Measurements from ENCODE around the gene STON2. TPM values are rescaled to one million over a fixed set of nuclear protein-coding genes. Genes with fewer than 3 reads are reported as not detected.
"Not testable (repeated sequence)": the region's sequence is repeated elsewhere in the genome, so short reads cannot be mapped to it uniquely, and the experiment has no call there.

STON2 gene
- total RNA-seq, 2 donors from 2014 or later: 0.64 to 1.5 TPM

DNA sequence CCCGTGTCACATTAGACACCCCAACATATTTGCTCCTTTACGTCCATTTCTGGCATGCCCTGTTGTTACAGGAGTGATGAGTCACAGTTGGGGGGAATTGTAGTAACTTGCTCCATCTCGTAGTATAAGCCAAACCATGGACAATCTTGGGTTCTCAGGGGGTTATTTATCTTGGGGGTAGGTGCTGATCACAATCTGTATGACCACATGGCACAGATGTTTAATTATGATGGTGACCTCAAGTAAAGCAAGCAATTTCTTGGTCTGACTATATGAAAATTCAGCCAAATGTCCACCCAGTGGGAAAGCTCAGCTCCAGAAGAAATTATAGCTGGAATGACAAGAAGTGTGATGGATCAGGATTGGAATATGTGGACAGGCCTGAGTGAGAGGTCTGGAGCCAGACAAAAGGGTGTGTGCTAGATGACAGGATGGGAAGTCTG, 32.1 kb upstream of the STON2 start:
- H3K36me3 Mint-ChIP-seq (ENCODE audit: low read depth): no peaks in the 10 kb centered on the region
- H3K4me1 Mint-ChIP-seq: peaks cover 10% of the 10 kb centered on the region
- ATAC-seq (replicated peaks): no peak
- H3K27ac Mint-ChIP-seq: no peak overlapping the region
- no peak overlapping the region for H3K4me3 Mint-ChIP-seq
- peaks cover 57% of the 10 kb centered on the region for H3K27me3 Mint-ChIP-seq
- no peaks in the 10 kb centered on the region for H3K9me3 Mint-ChIP-seq

- Mint-ChIP-seq H3K27me3 (peaks cover 57% of the 10 kb centered on the region), H3K36me3 (ENCODE audit: low read depth) (no peaks in the 10 kb centered on the region), H3K9me3 (no peaks in the 10 kb centered on the region), H3K27ac (no peak overlapping the region), H3K4me1 (peaks cover 1% of the 10 kb centered on the region), H3K4me3 (no peak overlapping the region)
- ATAC-seq (replicated peaks): no peak
Observed at GRCh38 chr14:81430235-81430634, 30.1 kb upstream of the STON2 start.

DNA sequence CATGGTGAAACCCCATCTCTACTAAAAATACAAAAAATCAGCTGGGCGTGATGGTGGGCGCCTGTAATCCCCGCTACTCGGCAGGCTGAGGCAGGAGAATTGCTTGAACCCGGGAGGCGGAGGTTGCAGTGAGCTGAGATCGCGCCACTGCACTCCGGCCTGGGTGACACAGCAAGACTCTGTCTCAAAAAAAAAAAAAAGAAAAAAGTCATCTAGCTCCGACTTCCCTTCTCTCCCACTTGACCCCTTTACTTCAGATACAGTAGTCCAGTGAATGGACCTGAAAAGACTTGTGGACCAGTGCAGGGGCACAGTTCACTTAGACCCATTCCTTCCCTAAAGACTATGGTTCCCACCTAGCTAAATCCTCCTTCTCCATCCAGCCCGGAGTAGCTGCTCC, 29.6 kb upstream of the STON2 start:
- not testable (repeated sequence) for H3K4me1 Mint-ChIP-seq; H3K27ac Mint-ChIP-seq; ATAC-seq (replicated peaks); H3K36me3 Mint-ChIP-seq (ENCODE audit: low read depth); H3K4me3 Mint-ChIP-seq; H3K9me3 Mint-ChIP-seq
- peaks cover 52% of the 10 kb centered on the region for H3K27me3 Mint-ChIP-seq

DNA sequence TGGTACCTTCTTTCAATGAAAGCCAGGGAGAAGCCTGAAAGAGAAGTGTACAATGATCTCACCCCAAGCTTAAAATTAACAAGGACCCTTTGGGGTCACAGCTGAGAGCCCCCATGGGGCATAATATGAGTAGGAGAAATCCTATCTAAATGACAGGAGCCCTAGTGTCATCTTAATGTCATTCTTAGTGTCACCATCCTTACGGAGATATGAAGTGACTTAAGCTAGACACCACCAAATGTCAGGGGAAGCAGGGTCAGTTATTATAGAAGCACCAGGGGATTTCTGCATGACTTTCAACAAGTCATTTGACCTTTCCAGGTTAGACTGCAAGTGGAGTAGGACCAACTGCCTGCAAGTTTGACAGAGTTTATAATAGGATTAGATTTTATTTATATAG, 28.9 kb upstream of the STON2 start:
- Mint-ChIP-seq H3K4me3 (no peak overlapping the region), H3K36me3 (ENCODE audit: low read depth) (no peaks in the 10 kb centered on the region), H3K9me3 (no peaks in the 10 kb centered on the region), H3K27me3 (peaks cover 48% of the 10 kb centered on the region), H3K4me1 (no peaks in the 10 kb centered on the region), H3K27ac (no peak overlapping the region)
- ATAC-seq (replicated peaks): no peak

- no peak overlapping the region for H3K4me3 Mint-ChIP-seq
- no peak overlapping the region for H3K27ac Mint-ChIP-seq
- H3K4me1 Mint-ChIP-seq: no peaks in the 10 kb centered on the region
- H3K9me3 Mint-ChIP-seq: no peaks in the 10 kb centered on the region
- ATAC-seq (replicated peaks): no peak
- H3K36me3 Mint-ChIP-seq (ENCODE audit: low read depth): no peaks in the 10 kb centered on the region
- H3K27me3 Mint-ChIP-seq: peaks cover 32% of the 10 kb centered on the region
Observed at GRCh38 chr14:81427348-81428058, 27.4 kb upstream of the STON2 start.

GRCh38 chr14:81423504-81423903, 23.4 kb upstream of the STON2 start:
- H3K27me3 Mint-ChIP-seq: peaks cover 18% of the 10 kb centered on the region
- no peak overlapping the region for H3K27ac Mint-ChIP-seq
- H3K9me3 Mint-ChIP-seq: no peaks in the 10 kb centered on the region
- H3K4me3 Mint-ChIP-seq: no peak overlapping the region
- H3K36me3 Mint-ChIP-seq (ENCODE audit: low read depth): no peaks in the 10 kb centered on the region
- no peaks in the 10 kb centered on the region for H3K4me1 Mint-ChIP-seq
- no peak for ATAC-seq (replicated peaks)

GRCh38 chr14:81418057-81418790, 18.1 kb upstream of the STON2 start:
- Mint-ChIP-seq H3K36me3 (ENCODE audit: low read depth) (no peaks in the 10 kb centered on the region), H3K4me1 (no peaks in the 10 kb centered on the region), H3K27ac (no peak overlapping the region), H3K9me3 (no peaks in the 10 kb centered on the region), H3K27me3 (peaks cover 15% of the 10 kb centered on the region), H3K4me3 (no peak overlapping the region)
- no peak for ATAC-seq (replicated peaks)

GRCh38 chr14:81416981-81417380, 16.9 kb upstream of the STON2 start:
- H3K4me1 Mint-ChIP-seq: no peaks in the 10 kb centered on the region
- H3K4me3 Mint-ChIP-seq: no peak overlapping the region
- ATAC-seq (replicated peaks): no peak
- no peaks in the 10 kb centered on the region for H3K36me3 Mint-ChIP-seq (ENCODE audit: low read depth)
- no peaks in the 10 kb centered on the region for H3K9me3 Mint-ChIP-seq
- H3K27me3 Mint-ChIP-seq: peaks cover 18% of the 10 kb centered on the region
- H3K27ac Mint-ChIP-seq: no peak overlapping the region

DNA sequence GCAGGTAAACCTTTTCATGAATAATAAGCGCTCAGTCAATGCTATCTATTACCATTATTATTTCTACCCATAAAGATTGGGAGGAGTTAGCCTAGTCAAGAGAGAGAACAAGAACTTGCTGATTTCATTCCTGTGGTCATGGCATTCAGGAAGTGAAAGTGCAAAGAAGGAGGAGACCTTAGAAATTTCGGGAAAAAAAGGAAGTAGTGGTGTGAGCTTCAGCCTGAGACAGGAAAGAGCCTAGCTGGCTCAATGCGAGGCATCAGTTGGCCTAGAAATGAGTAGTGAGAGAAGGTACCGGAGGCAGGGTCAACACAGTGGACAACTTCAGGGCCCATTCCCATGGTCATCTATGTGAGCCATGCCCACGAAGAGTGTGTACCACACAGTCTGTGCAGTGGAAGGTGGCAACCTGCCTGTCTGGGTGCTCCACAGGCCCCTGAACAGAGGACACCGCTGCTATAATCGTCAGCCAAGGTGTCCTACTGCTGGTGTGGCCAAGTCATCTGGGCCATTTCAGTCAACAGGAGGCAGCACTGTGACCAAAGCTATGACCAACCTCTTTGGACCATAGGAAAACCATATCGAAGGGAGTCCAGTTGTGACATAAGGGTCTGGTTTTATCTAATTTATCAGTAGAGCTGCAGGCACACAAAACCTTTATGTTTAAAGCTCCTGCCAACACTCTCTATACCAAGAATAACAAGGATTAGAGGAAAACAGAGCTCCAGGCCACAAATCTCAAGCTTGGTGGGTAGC, 16.2 kb upstream of the STON2 start:
- no peaks in the 10 kb centered on the region for H3K36me3 Mint-ChIP-seq (ENCODE audit: low read depth)
- peaks cover 22% of the 10 kb centered on the region for H3K27me3 Mint-ChIP-seq
- no peaks in the 10 kb centered on the region for H3K4me1 Mint-ChIP-seq
- H3K9me3 Mint-ChIP-seq: no peaks in the 10 kb centered on the region
- no peak overlapping the region for H3K4me3 Mint-ChIP-seq
- no peak for ATAC-seq (replicated peaks)
- no peak overlapping the region for H3K27ac Mint-ChIP-seq

GRCh38 chr14:81415781-81416180, 15.7 kb upstream of the STON2 start:
- H3K4me1 Mint-ChIP-seq: no peaks in the 10 kb centered on the region
- H3K9me3 Mint-ChIP-seq: no peaks in the 10 kb centered on the region
- no peak overlapping the region for H3K4me3 Mint-ChIP-seq
- peaks cover 25% of the 10 kb centered on the region for H3K27me3 Mint-ChIP-seq
- H3K27ac Mint-ChIP-seq: no peak overlapping the region
- H3K36me3 Mint-ChIP-seq (ENCODE audit: low read depth): no peaks in the 10 kb centered on the region
- ATAC-seq (replicated peaks): no peak

DNA sequence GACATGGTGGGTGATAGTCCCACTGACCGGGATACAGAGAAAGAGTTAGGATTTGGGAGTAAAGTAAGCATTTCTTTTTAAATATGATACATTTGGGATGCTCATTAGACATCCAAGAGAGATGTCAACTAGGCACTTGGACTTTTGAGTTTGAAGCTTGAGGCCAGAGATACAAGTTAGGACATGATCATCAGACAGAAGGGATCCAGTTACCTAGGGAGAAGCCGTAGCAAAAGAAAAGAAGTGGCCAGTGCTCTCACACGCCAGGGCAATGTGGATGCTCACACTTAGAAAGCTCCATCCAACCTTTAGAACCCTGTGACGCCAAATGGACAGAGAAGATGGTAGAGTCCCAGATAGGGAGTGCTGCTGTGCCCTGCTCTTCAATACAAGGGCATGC, 14.0 kb upstream of the STON2 start:
- H3K27ac Mint-ChIP-seq: no peak overlapping the region
- ATAC-seq (replicated peaks): no peak
- H3K4me3 Mint-ChIP-seq: no peak overlapping the region
- no peaks in the 10 kb centered on the region for H3K36me3 Mint-ChIP-seq (ENCODE audit: low read depth)
- no peaks in the 10 kb centered on the region for H3K9me3 Mint-ChIP-seq
- H3K4me1 Mint-ChIP-seq: no peaks in the 10 kb centered on the region
- peaks cover 31% of the 10 kb centered on the region for H3K27me3 Mint-ChIP-seq

- H3K9me3 Mint-ChIP-seq: no peaks in the 10 kb centered on the region
- H3K27me3 Mint-ChIP-seq: peaks cover 31% of the 10 kb centered on the region
- no peak for ATAC-seq (replicated peaks)
- no peaks in the 10 kb centered on the region for H3K36me3 Mint-ChIP-seq (ENCODE audit: low read depth)
- no peaks in the 10 kb centered on the region for H3K4me1 Mint-ChIP-seq
- H3K4me3 Mint-ChIP-seq: no peak overlapping the region
- H3K27ac Mint-ChIP-seq: no peak overlapping the region
Observed at GRCh38 chr14:81412779-81413178, 12.7 kb upstream of the STON2 start.

DNA sequence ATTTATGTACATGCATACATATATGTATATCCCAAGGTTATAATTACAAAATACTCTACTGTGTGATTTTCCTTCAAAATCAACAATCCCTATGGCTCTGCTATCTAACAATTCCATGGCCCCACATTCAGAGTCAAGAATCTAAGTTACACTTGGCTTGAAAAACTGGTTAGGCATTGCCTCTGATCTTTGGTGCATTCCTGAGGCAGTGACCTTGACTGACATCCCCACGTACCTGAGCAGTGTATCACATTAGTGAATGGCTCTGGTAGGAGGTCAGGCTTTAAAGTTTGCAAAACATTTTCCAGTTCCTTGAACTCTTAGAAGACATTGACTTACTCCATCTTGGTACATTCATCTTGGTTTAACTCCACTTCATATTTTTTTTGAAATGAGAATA, 8.5 kb upstream of the STON2 start:
- ATAC-seq (replicated peaks): no peak

GRCh38 chr14:81406863-81407262, 6.7 kb upstream of the STON2 start:
- Mint-ChIP-seq H3K27ac (no peak overlapping the region), H3K4me1 (peaks cover under 1% of the 10 kb centered on the region), H3K9me3 (peaks cover 5% of the 10 kb centered on the region), H3K36me3 (ENCODE audit: low read depth) (no peaks in the 10 kb centered on the region), H3K27me3 (peaks cover 28% of the 10 kb centered on the region), H3K4me3 (no peak overlapping the region)
- ATAC-seq (replicated peaks): no peak

More for the DNA sequence above, 8.5 kb upstream of the STON2 start:
- Mint-ChIP-seq H3K27ac (no peak overlapping the region), H3K9me3 (peaks cover 5% of the 10 kb centered on the region), H3K4me3 (no peak overlapping the region), H3K4me1 (no peaks in the 10 kb centered on the region), H3K36me3 (ENCODE audit: low read depth) (no peaks in the 10 kb centered on the region), H3K27me3 (peaks cover 31% of the 10 kb centered on the region)

DNA sequence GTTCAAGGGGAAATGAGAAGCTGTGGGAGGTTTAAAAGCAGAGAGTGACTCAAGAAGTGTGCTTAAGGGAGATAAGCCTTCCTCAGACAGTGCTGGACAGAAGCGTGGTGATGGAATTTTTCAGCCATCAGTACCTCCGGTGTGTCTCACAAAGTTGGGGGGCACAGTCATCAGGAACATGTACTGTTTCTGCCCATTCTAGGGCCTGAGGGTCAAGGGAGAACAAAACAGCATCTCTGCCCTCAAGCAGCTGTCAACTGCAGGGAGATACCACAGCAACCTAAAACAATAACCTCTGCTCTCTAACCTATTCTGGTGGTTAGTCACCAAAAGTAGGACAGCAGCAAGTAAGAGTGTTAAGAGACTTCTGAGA, 2.0 kb upstream of the STON2 start:
- Mint-ChIP-seq H3K9me3 (peaks cover 9% of the 10 kb centered on the region), H3K36me3 (ENCODE audit: low read depth) (no peaks in the 10 kb centered on the region), H3K27ac (peak overlapping the region; percentile 61), H3K4me3 (no peak overlapping the region), H3K27me3 (peaks cover 15% of the 10 kb centered on the region), H3K4me1 (peaks cover 15% of the 10 kb centered on the region)
- peak; percentile 31 for ATAC-seq (replicated peaks)

Data from activated T-helper 17 cell treated with anti-CD3 and anti-CD28 coated beads, Interleukin-2, amount 50 U/mL, for 72 hours (primary cell).